NT2/D1 (cell line): Measurements from ENCODE around the gene KBTBD3.

Experiments used
- DNase-seq: peaks from one replicate; pipeline ENCODE4 v3.0.0-alpha.2; 2011; ENCODE audit warnings: low read depth, low spot score
- H3K27me3 ChIP-seq: 2 replicates; pipeline ENCODE4 v1.6.0; 2011; ENCODE audit warnings: mild to moderate bottlenecking; ENCODE audit not compliant: insufficient read length, insufficient read depth
- H3K36me3 ChIP-seq: 2 replicates; pipeline ENCODE4 v1.6.1; 2011; ENCODE audit warnings: mild to moderate bottlenecking, low read length, mixed read lengths; ENCODE audit not compliant: insufficient read depth, insufficient read length
- H3K4me1 ChIP-seq: 2 replicates; pipeline ENCODE4 v1.5.1; 2011; ENCODE audit not compliant: insufficient read depth, insufficient read length
- H3K4me3 ChIP-seq: 2 replicates; pipeline ENCODE4 v1.5.1; 2011; ENCODE audit warnings: low read depth; ENCODE audit not compliant: insufficient read length
- H3K9ac ChIP-seq: 2 replicates; pipeline ENCODE4 v1.6.0; 2011; ENCODE audit warnings: low read depth; ENCODE audit not compliant: insufficient read length
- H3K9me3 ChIP-seq: 2 replicates; pipeline ENCODE4 v1.5.1; 2011; ENCODE audit warnings: mild to moderate bottlenecking, low read length; ENCODE audit not compliant: insufficient read depth
- SUZ12 ChIP-seq: IDR thresholded peaks from 2 replicates; pipeline ENCODE4 v1.6.1; 2011; ENCODE audit not compliant: insufficient read length, insufficient read depth; ENCODE audit errors: extremely low read depth
- YY1 ChIP-seq: IDR thresholded peaks from 2 replicates; pipeline ENCODE4 v1.6.1; 2011; ENCODE audit not compliant: insufficient read length, insufficient read depth
- ZNF274 ChIP-seq: IDR thresholded peaks from 2 replicates; pipeline ENCODE4 v1.6.1; 2011; ENCODE audit warnings: mild to moderate bottlenecking, low read depth, low read length

The KBTBD3 gene

GRCh38 chr11:106077609-106078455 lies 685 bp upstream of the KBTBD3 start, which contains the start of gene AASDHPPT:
AASDHPPT (plus strand) TSS chr11:106077662; CDS start chr11:106077711, 49 bp downstream.
- H3K9ac ChIP-seq: peak within 1 kb of the TSS; percentile 98
- H3K36me3 ChIP-seq: peaks cover 31% of the 10 kb centered on the region
- no peak for TF ChIP-seq YY1
- no peak for TF ChIP-seq SUZ12
- no peak for TF ChIP-seq ZNF274
- no peaks in the 10 kb centered on the region for H3K4me1 ChIP-seq
- no peaks in the 10 kb centered on the region for H3K27me3 ChIP-seq
- H3K4me3 ChIP-seq: peak within 1 kb of the TSS; percentile 93
- peak; percentile 2 for DNase-seq
- no peaks in the 10 kb centered on the region for H3K9me3 ChIP-seq

- H3K36me3 ChIP-seq: peaks cover 19% of the 10 kb centered on the region
- TF ChIP-seq YY1: no peak
- TF ChIP-seq ZNF274: no peak
- no peak for TF ChIP-seq SUZ12
- peak overlapping the region; percentile 47 for H3K9ac ChIP-seq
- peak overlapping the region; percentile 71 for H3K4me3 ChIP-seq
- no peaks in the 10 kb centered on the region for H3K4me1 ChIP-seq
- DNase-seq: no peak
- no peaks in the 10 kb centered on the region for H3K27me3 ChIP-seq
- H3K9me3 ChIP-seq: no peaks in the 10 kb centered on the region
These were observed 802 bp downstream of the KBTBD3 start for GRCh38 chr11:106076171-106076918.

GRCh38 chr11:106072804-106073203 lies 4.3 kb downstream of the KBTBD3 start:
- no peak overlapping the region for H3K9ac ChIP-seq
- TF ChIP-seq ZNF274 (no peak), YY1 (no peak), SUZ12 (no peak)
- no peaks in the 10 kb centered on the region for H3K4me1 ChIP-seq
- no peaks in the 10 kb centered on the region for H3K27me3 ChIP-seq
- H3K4me3 ChIP-seq: no peak overlapping the region
- no peaks in the 10 kb centered on the region for H3K9me3 ChIP-seq
- DNase-seq: no peak
- no peaks in the 10 kb centered on the region for H3K36me3 ChIP-seq

GRCh38 chr11:106070606-106071005 lies 6.5 kb downstream of the KBTBD3 start:
- Histone ChIP-seq H3K4me3 (no peak overlapping the region), H3K9ac (no peak overlapping the region), H3K36me3 (no peaks in the 10 kb centered on the region), H3K9me3 (no peaks in the 10 kb centered on the region), H3K27me3 (no peaks in the 10 kb centered on the region), H3K4me1 (no peaks in the 10 kb centered on the region)
- TF ChIP-seq ZNF274: no peak
- no peak for TF ChIP-seq SUZ12
- no peak for TF ChIP-seq YY1
- no peak for DNase-seq

DNA sequence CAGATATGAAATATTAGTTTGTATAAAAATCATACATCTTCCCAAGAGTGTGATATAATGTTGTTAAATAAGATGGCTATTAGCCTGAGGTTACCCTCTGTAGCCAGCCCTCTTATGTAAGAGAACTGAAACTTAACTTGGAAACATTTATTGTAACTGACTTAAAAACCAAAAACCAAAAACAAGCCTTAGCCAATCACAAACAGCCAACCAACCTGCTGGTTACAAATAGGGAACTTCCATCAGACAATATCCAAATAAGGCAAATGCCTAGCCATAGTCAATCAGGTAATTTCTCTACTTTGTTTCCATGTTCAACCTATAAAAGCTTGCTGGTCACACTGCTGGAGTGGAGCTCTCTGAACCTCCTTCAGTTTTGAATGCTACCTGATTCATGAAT lies 14.1 kb downstream of the KBTBD3 start:
- Histone ChIP-seq H3K9me3 (no peaks in the 10 kb centered on the region), H3K9ac (no peak overlapping the region), H3K4me1 (no peaks in the 10 kb centered on the region), H3K27me3 (no peaks in the 10 kb centered on the region), H3K36me3 (no peaks in the 10 kb centered on the region), H3K4me3 (no peak overlapping the region)
- DNase-seq: no peak
- TF ChIP-seq SUZ12 (no peak), ZNF274 (no peak), YY1 (no peak)

GRCh38 chr11:106061954-106062949 lies 14.9 kb downstream of the KBTBD3 start:
- H3K4me3 ChIP-seq: no peak overlapping the region
- TF ChIP-seq SUZ12 (no peak), YY1 (no peak)
- H3K4me1 ChIP-seq: no peaks in the 10 kb centered on the region
- no peaks in the 10 kb centered on the region for H3K27me3 ChIP-seq
- H3K36me3 ChIP-seq: no peaks in the 10 kb centered on the region
- H3K9me3 ChIP-seq: no peaks in the 10 kb centered on the region
- no peak overlapping the region for H3K9ac ChIP-seq
- DNase-seq: no peak

DNA sequence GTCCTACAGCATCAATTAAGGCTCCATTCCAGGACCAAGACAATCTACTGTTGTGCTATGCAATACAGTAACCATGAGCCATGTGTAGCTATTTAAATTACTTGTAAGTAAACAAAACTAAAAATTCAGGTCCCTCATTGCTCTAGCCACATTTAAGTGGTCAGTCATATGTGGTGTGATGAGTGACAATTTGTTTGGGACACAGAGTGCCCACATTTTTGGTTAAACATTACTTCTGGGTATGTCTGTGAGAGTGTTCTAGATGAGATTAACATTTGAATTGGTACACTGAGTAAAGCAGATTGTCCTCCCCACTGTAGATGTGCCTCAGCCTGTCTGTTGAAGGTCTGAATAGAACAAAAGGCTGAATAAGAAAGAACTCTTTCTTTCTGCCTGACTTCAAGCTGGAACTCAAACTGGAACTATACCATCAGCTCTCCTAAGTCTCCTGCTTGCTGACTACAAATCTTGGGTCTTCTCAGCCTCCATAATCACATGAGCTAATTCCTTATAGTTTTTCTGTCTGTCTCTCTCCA lies 15.8 kb downstream of the KBTBD3 start:
- Histone ChIP-seq H3K9me3 (no peaks in the 10 kb centered on the region), H3K9ac (no peak overlapping the region), H3K36me3 (no peaks in the 10 kb centered on the region), H3K4me1 (no peaks in the 10 kb centered on the region), H3K27me3 (no peaks in the 10 kb centered on the region), H3K4me3 (no peak overlapping the region)
- DNase-seq: peak; percentile 42
- TF ChIP-seq SUZ12 (no peak), YY1 (no peak), ZNF274 (no peak)
